Endothelial cell of umbilical vein (primary cell): ENCODE measurements around the gene CUBN. TPM values are rescaled to one million over a fixed set of nuclear protein-coding genes. Genes with fewer than 3 reads are reported as not detected.

Experiments used
- BruUV-seq: library from RNA; stranded (reverse); fragments of 400-500 nt; replicated peaks from 2 replicates; lab custom pipeline; 2021; lab: Mats Ljungman, UMichigan
- CTCF ChIA-PET: fragments of 300-600, 350-600 bp; sonication (Branson Sonifier 250); formaldehyde crosslinking; loops from one replicate; lab custom pipeline; 2021; ENCODE audit warnings: antibody characterized with exemption, inconsistent platforms; lab: Charles Lee
- POLR2A ChIA-PET: fragments of 300-600, 350-600 bp; sonication (Branson Sonifier 250); formaldehyde crosslinking; loops from one replicate; lab custom pipeline; 2021; ENCODE audit warnings: antibody characterized with exemption, inconsistent platforms; lab: Charles Lee
- DNase-seq: peaks from one replicate; pipeline ENCODE4 v3.0.0-alpha.2; 2011; ENCODE audit warnings: low read depth, low spot score
- FAIRE-seq: peaks from 2 replicates; lab custom pipeline; 2011; peaks lifted over from hg19 to GRCh38; lab: Jason Lieb, UNC
- H2AFZ ChIP-seq: 2 replicates; pipeline ENCODE4 v1.6.0; 2012; ENCODE audit warnings: low read depth, low read length, control low read depth, inconsistent platforms
- H3K27ac ChIP-seq: 2 replicates; pipeline ENCODE4 v1.5.1; 2011; ENCODE audit warnings: low read depth, mild to moderate bottlenecking, control low read depth, low read length, moderate library complexity; ENCODE audit not compliant: insufficient read depth
- H3K27me3 ChIP-seq, 2 experiments: 2 replicates each; pipeline versions ENCODE4 v1.6.0 to v1.6.1; 2011; ENCODE audit warnings: low read length in 2 of 2, mixed read lengths in 1 of 2; ENCODE audit not compliant: control insufficient read depth in 2 of 2, insufficient read depth in 2 of 2
- H3K36me3 ChIP-seq, 2 experiments: 2 replicates in 1 of 2; 3 replicates in 1 of 2; pipeline ENCODE4 v1.5.1; 2011; ENCODE audit warnings: low read length in 2 of 2, mild to moderate bottlenecking in 1 of 2, moderate library complexity in 1 of 2; ENCODE audit not compliant: control insufficient read depth in 2 of 2, insufficient read depth in 2 of 2; ENCODE audit errors: extremely low read depth in 1 of 2
- H3K4me1 ChIP-seq: 3 replicates; pipeline ENCODE4 v1.5.1; 2011; ENCODE audit warnings: mild to moderate bottlenecking, low read length; ENCODE audit not compliant: control insufficient read depth, insufficient read depth; ENCODE audit errors: extremely low read depth
- H3K4me2 ChIP-seq: 2 replicates; pipeline ENCODE4 v1.6.1; 2011; ENCODE audit warnings: low read length, control low read depth, mixed read lengths; ENCODE audit not compliant: insufficient read depth
- H3K4me3 ChIP-seq, 3 experiments: fragments of 200-600 bp in 1 of 3; sonication (generic), shearing (Covaris generic) in 1 of 3; replicated peaks in 1 of 3; 2 replicates each; pipeline ENCODE4 v1.5.1; 2011 to 2016; ENCODE audit warnings: control low read depth in 3 of 3, low read length in 3 of 3, mild to moderate bottlenecking in 2 of 3, inconsistent platforms in 1 of 3, low read depth in 1 of 3, moderate library complexity in 1 of 3; ENCODE audit not compliant: insufficient read depth in 1 of 3
- H3K79me2 ChIP-seq: 2 replicates; pipeline ENCODE4 v1.6.0; 2012; ENCODE audit warnings: low read length, inconsistent platforms; ENCODE audit not compliant: control insufficient read depth, insufficient read depth
- H3K9ac ChIP-seq: replicated peaks from 2 replicates; pipeline ENCODE3; 2011; ENCODE audit warnings: low read length, control low read depth; ENCODE audit not compliant: insufficient read depth; ENCODE audit errors: extremely low read depth
- H3K9me1 ChIP-seq: replicated peaks from 3 replicates; pipeline ENCODE4 v1.6.0; 2011; ENCODE audit warnings: mild to moderate bottlenecking, low read length; ENCODE audit not compliant: control insufficient read depth, insufficient read depth; ENCODE audit errors: extremely low read depth
- H3K9me3 ChIP-seq: replicated peaks from 2 replicates; pipeline ENCODE4 v1.5.1; 2012; ENCODE audit warnings: low read length, inconsistent platforms; ENCODE audit not compliant: control insufficient read depth, insufficient read depth
- H4K20me1 ChIP-seq: replicated peaks from 2 replicates; pipeline ENCODE3; 2011; ENCODE audit warnings: mild to moderate bottlenecking, low read length; ENCODE audit not compliant: control insufficient read depth, insufficient read depth; ENCODE audit errors: extremely low read depth
- CTCF ChIP-seq, 2 donors: IDR thresholded peaks; 1 replicate in 1 of 2; 2 replicates in 1 of 2; pipeline ENCODE4 v1.5.1; 2011; ENCODE audit warnings: low read length in 2 of 2, mild to moderate bottlenecking in 2 of 2, moderate library complexity in 2 of 2, control low read depth in 1 of 2, inconsistent platforms in 1 of 2, low read depth in 1 of 2; ENCODE audit not compliant: insufficient read depth in 1 of 2; ENCODE audit errors: extremely low read depth in 1 of 2
- EZH2 ChIP-seq: IDR thresholded peaks from 2 replicates; pipeline ENCODE4 v1.6.1; 2012; ENCODE audit warnings: borderline replicate concordance, low read depth, mild to moderate bottlenecking, moderate library complexity, low read length, inconsistent platforms; ENCODE audit not compliant: severe bottlenecking
- FOS ChIP-seq: IDR thresholded peaks from 2 replicates; pipeline ENCODE4 v1.6.1; 2011; ENCODE audit warnings: mild to moderate bottlenecking, low read length, moderate library complexity, borderline replicate concordance; ENCODE audit not compliant: insufficient read depth
- GATA2 ChIP-seq: IDR thresholded peaks from 2 replicates; pipeline ENCODE4 v1.7.0; 2011; ENCODE audit warnings: low read depth, mild to moderate bottlenecking, moderate library complexity, mixed read lengths, low read length; ENCODE audit not compliant: insufficient read length, insufficient read depth
- JUN ChIP-seq: IDR thresholded peaks from 2 replicates; pipeline ENCODE4 v1.6.1; 2011; ENCODE audit warnings: borderline replicate concordance, low read depth; ENCODE audit not compliant: insufficient read length, insufficient read depth
- MYC ChIP-seq: IDR thresholded peaks from one replicate; pipeline ENCODE4 v1.6.1; 2011; ENCODE audit warnings: mild to moderate bottlenecking, low read depth, low read length
- POLR2A ChIP-seq: IDR thresholded peaks from 2 replicates; pipeline ENCODE4 v1.6.1; 2012; ENCODE audit warnings: low read depth, mild to moderate bottlenecking, control low read depth, low read length
- dilution Hi-C: fragments of 300-500 bp; cut with MboI; formaldehyde crosslinking; loops from one replicate; pipeline ENCODE4 v1.15.0; 2019; ENCODE audit warnings: low sequenced_read_pairs; ENCODE audit not compliant: extremely low pct_ligation_motif_present
- intact Hi-C: fragments of 100-400 bp; cut with micrococcal nuclease; formaldehyde crosslinking; loops from one replicate; pipeline ENCODE4 v1.10.0; 2022
- polyA plus RNA-seq, 4 experiments: library from polyadenylated mRNA; depleted of rRNA in 3 of 4; stranded (reverse) in 3 of 4; unstranded in 1 of 4; fragments of >200 nt; gene quantifications; 2 replicates each; pipeline versions ENCODE4 v1.2.1 to v1.2.3, GENCODE V29; 2011 to 2012; ENCODE audit warnings: missing spikeins in 1 of 4
- total RNA-seq: library from RNA; stranded (reverse); gene quantifications from 2 replicates; pipeline ENCODE4 v1.2.3, GENCODE V29; 2021

The CUBN gene
- total and polyA plus RNA-seq, 2 donors (not counting 3 experiments of a cell fraction or from before 2014, with no cell fraction given): 2.7 to 4.6 TPM

DNA sequence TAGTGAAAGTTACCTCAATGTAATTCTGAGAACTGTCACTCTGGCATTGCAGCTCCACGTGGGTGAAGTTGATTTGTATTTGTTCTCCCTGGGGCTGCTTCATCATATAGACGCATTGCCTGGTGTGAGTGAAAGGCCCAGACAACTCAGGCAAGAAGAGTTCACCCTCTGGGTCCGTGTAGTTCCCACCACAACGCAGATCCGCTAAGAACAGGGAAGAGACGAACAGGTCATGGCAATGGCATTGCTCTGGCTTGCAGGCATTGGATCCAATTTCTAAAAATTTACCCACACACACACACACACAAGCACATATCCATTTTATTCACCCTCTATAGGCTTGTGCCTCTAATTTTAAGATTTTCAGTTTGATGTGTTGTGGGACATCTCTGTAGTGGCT is 45.4 kb downstream of the CUBN start:
- H3K4me2 ChIP-seq: no peak overlapping the region
- no peaks in the 10 kb centered on the region for H3K36me3 ChIP-seq
- no peak for FAIRE-seq
- dilution Hi-C loops: no loop called here
- H3K9me3 ChIP-seq: no peaks in the 10 kb centered on the region
- H3K79me2 ChIP-seq: no peaks in the 10 kb centered on the region
- no peaks in the 10 kb centered on the region for H3K9me1 ChIP-seq
- CTCF ChIA-PET: interaction anchor here (0.5 to 1.3 kb wide), 4 partner anchors 12 to 1364 kb away, joined by 3 to 5 read pairs (median 3); partner anchors contain the start of gene ITGA8
- no peak for TF ChIP-seq FOS
- TF ChIP-seq JUN: no peak
- TF ChIP-seq GATA2: no peak
- no peak for TF ChIP-seq EZH2
- TF ChIP-seq MYC: no peak
- TF ChIP-seq POLR2A: no peak
- TF ChIP-seq CTCF (IDR thresholded peaks at IDR 0.05; ENCODE audit: extremely low read depth in 1 of 2, insufficient read depth in 1 of 2, low read depth in 1 of 2, low read length in 2 of 2): no peak
- BruUV-seq: no TSS peak
- no peak overlapping the region for H3K9ac ChIP-seq
- H2AFZ ChIP-seq: no peak overlapping the region
- no peak overlapping the region for H3K4me3 ChIP-seq
- intact Hi-C loops: loop anchor here (1.0 kb wide), 1 partner anchor 8 kb away; no protein-coding TSS in a partner anchor
- H3K4me1 ChIP-seq: peaks cover 11% of the 10 kb centered on the region
- no peaks in the 10 kb centered on the region for H4K20me1 ChIP-seq
- POLR2A ChIA-PET: no interaction called here
- no peak for DNase-seq
- no peaks in the 10 kb centered on the region for H3K27me3 ChIP-seq
- H3K27ac ChIP-seq: no peak overlapping the region
